HT-29 (cell line): ENCODE measurements around the gene KRTAP4-16. TPM values are rescaled to one million over a fixed set of nuclear protein-coding genes. Genes with fewer than 3 reads are reported as not detected.
"Not testable (repeated sequence)": the region's sequence is repeated elsewhere in the genome, so short reads cannot be mapped to it uniquely, and the experiment has no call there.

Source experiments
- DNase-seq: peaks from one replicate; pipeline ENCODE4 v3.0.0-alpha.2; 2015; ENCODE audit warnings: low spot score
- total RNA-seq: library from RNA; depleted of rRNA; stranded (reverse); fragments of >200 nt; shearing (Covaris generic); gene quantifications from 2 replicates; pipeline ENCODE4 v1.2.3, GENCODE V29; 2014; rRNA removed

KRTAP4-16 gene
- not detected in 2 replicates for total RNA-seq

DNA sequence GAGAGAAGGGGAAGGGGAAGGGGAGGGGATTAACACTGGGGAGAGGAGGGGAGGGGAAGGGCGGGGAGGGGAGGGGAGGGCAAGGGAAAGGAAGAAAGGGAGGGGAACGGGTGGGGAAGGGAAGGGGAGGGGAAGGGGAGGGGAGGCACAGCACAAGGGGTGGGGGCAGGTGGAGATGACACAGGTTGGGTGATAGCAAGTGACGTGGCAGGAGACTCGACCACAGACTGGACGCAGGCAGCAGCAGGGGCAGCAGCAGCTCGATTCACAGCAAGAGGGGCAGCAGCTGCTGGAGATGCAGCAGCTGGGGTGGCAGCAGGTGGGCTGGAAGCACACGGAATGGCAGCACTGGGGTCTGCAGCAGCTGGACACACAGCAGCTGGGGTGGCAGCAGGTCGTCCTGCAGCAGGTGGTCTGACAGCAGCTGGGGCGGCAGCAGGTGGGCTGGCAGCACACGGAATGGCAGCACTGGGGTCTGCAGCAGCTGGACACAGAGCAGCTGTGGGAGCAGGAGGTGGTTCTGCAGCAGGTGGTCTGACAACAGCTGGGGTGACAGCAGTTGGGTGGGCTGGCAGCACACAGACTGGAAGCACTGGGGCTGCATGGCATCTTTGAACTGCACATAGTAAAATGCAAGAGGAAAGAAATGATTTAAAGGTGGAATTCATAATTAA, at the start of gene KRTAP4-16:
KRTAP4-16 (minus strand) TSS at position 624 of the 674 bp plus-strand sequence; CDS start at position 624, 0 bp downstream.
- no peak for DNase-seq

DNA sequence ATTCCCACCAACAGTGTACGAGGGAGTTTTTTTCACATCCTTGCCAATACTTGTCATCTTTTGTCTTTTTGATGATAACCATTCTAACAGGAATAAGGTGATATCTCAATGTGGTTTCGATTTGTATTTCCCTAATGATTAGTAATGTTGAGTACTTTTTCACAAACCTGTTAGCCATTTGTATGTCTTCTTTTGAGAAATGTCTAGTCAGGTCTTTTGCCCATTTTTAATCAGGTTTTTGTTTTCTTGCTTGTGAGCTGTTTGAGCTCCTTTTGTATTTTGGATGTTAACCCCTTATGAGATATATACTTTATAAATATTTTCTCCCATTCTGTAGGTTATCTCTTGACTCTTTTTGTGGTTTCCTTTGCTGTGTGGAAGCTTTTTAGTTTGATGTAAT, 49.5 kb upstream of the KRTAP4-16 start:
- DNase-seq, result no peak

DNA sequence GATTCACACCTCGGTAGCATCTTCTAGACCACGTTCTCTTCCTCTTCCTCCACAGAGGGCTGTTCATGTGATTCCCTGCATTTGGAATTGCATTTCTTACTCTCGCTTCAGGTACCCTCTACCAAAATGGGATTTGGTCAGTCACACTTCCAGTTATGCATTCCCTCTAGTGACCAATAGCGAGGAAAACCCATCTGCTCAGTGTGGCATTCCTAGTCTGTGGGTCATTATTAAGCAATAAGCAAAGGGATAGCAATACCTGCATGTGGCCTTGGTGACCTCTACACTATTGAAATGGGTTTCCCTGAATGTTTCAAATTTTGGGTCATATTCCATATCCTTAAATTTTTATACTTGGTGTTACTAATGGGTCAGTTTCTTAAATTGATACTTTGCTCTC, 48.0 kb upstream of the KRTAP4-16 start:
- DNase-seq, result no peak

DNA sequence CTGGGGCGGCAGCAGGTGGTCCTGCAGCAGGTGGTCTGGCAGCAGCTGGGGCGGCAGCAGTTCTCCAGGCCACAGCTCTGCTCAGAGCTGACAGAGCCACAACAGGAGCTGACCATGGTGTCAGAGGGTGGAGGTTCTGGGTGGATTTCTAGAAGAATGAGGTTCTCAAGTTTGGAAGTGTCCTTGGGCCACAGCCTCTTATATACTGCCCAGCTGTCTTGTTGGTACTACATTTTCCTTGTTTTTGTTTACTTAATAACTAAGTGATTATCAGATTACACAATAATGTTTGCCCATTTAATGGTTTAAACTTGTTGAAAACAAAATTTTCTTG, 47.6 kb upstream of the KRTAP4-16 start, which contains the start of gene KRTAP4-5:
KRTAP4-5 (minus strand) TSS at position 174 of the 334 bp plus-strand sequence; CDS start at position 116, 58 bp downstream.
- no peak for DNase-seq

DNA sequence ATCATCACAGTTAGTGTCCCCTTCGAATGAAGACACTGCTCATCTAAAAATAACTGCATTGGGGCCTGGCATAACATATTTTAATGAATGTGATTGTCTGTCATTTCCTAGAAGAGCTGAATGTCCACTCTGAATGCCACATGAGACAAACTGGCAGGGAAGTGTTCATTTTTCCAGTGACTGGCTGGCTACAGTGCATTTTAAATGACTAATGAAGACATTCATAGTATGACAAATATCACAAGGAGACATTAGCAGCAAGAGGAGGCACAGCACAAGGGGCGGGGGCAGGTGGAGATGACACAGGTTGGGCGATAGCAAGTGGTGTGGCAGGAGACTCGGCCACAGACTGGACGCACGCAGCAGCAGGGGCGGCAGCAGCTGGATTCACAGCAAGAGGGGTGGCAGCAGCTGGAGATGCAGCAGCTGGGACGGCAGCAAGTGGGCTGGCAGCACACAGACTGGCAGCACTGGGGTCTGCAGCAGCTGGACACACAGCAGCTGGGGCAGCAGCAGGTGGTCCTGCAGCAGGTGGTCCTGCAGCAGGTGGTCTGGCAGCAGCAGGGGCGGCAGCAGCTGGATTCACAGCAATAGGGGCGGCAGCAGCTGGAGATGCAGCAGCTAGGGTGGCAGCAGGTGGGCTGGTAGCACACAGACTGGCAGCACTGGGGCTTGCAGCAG, 47.1 kb upstream of the KRTAP4-16 start:
- not testable (repeated sequence) for DNase-seq

DNA sequence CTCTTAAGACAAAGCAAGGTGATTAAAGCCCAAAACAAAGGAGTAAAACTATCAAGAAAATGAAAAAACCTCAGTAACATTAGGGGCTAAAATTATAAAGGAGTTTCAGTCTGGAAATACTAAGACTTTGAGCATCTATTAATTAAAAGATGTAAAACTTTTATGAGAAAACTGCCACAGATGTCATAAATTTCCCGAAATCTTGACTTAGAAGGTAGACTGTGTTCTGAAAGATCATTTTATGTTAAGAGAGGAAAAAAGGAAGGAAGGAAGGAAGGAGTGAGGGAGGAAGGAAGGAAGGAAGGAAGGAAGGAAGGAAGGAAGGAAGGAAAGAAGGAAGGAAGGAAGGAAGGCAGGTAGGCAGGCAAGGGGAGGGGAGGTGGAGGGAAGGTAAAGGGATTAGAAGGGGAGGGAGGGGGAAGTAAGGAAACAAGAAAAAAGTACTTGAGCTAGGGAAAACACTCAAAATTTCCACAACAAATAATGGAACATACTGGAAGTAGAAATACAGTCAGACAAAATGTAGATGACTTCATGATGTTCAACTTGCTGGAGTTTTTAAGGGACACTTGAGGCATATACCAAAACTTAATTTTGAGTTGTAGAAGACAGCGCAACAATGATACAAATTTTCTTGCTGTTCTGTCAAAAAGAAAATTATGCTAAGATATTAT, 45.7 kb upstream of the KRTAP4-16 start:
- no peak for DNase-seq

DNA sequence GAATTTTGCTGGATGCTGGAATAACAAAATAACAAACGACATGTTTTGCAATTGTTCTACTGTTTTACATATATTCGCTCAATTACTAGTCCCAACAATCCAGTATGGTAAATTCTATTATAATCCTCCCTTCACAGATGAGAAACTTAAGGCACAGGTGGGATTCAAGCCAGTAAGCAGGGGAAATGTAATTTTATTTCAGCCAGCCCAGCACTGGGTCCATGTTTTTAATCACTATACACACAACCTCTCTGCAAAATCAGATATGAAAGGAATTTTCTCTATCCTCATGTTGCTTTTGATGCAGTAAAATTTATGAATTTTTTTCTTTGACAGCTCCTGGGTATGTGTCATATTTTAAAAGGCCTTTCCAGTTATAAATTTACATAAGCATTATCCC, 43.3 kb upstream of the KRTAP4-16 start:
- no peak for DNase-seq

DNA sequence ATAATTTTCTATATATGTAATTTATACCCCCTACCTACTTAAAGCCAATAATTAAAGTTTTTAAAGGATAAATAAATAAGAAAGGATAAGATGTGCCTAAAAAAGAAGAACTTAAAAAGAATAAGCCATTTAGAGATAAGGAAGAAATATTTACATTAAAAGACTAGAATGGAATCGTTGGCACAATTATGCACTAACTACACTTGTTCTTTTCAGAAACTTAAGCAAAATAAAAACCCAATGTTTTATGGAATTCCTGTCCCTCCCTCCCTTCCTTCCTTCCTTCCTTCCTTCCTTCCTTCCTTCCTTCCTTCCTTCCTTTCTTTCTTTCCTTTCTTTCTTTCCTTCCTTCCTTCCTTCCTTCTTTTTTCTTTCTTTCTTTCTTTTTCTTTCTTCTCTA, 42.8 kb upstream of the KRTAP4-16 start:
- DNase-seq, result no peak

DNA sequence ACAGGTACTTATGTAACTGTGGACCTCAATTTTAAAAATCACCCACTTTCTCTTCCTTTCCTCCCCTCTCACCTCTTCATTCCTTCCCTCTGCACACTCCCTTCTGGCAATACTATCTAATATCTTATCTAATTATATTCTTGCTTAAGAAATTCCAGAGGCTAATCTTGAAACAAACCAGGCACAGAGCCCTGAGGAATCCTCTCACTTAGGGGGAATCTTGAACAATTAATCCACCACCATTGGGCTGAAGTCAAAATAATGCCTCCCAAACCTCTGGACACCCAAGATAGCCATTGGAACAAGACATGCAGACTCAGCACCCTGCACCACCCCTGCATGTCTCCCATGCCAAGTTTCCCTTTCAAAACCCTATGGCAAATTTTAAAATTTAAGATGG, 39.4 kb upstream of the KRTAP4-16 start:
- no peak for DNase-seq

DNA sequence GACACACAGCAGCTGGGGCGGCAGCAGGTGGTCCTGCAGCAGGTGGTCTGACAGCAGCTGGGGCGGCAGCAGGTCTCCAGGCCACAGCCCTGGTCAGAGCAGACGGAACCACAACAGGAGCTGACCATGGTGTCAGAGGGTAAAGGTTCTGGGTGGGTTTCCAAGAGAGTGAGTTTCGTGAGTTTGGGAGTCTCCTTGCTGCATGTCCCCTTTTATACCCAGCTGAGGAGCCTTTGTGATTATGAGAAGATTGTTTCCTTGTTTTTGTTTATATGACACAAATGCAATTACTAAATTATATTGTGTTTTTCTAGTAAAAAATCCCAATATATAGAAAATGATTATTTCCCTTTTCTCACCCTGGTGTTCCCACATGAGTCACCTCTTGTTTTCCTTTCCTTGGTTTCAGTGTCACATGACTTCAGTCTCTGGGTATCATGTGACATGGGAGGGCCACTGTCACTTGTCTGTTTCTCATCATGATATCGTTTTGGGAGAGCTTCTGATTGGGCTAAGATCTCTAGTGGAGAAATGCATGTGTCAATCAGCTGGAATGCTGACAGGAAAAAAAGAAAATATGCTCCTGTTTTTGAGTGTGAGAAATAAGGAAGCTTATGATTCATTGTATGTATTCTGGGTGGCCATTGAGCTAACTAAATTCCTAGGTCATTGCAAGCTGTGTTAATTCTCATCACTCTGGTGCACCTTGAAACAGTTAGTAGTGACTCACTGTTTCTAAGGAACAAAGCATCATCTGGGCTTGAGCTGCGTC, 38.5 kb upstream of the KRTAP4-16 start, which contains the start of gene KRTAP4-6:
KRTAP4-6 (minus strand) TSS at position 185 of the 772 bp plus-strand sequence; CDS start at position 128, 57 bp downstream.
- no peak for DNase-seq

DNA sequence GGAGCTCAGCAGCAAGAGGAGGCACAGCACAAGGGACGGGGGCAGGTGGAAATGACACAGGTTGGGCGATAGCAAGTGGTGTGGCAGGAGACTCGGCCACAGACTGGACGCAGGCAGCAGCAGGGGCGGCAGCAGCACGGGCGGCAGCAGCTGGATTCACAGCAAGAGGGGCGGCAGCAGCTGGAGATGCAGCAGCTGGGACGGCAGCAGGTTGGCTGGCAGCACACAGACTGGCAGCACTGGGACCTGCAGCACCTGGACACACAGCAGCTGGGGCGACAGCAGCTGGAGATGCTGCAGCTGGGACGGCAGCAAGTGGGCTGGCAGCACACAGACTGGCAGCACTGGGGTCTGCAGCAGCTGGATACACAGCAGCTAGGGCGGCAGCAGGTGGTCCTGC, 37.9 kb upstream of the KRTAP4-16 start:
- DNase-seq, result not testable (repeated sequence)

DNA sequence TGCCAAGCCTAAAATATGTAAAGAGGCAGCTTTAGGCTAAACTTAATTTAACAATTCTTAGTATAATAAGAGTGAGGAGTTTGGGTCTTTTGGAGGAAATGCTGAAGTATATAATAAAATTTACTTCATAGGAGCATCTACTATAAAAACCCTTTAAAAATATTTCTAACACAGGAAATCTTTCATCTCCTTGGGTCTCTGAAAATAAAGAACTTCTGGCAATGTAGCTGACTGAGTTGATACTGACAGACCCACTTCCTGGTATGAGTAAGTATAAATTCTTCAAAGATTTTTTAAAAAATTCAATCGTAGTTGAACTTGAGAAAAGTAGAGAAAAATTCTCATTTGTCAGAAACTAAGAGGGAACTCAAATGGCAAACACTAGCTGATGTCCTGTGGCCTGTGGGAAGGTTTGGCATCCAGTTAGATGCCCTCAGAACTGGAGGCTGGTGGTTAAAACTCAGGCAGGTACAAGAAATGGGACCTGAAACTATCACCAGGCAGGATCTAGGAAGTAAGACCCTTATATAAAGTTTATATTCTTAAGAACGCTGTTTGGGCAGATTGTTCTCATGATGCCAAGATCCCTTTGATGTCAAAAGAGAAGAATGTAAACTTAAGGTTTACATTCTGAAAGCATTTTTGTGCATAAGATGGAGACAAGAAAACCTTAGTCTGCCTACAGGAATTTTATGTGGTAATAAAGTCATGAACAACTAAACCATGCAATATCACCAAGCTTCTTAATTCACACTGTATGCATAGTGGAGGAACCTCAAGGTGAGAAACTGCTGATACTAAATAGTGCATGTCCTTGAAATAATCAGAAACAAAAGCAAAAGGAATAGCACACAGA, 32.1 kb upstream of the KRTAP4-16 start:
- DNase-seq, result no peak

DNA sequence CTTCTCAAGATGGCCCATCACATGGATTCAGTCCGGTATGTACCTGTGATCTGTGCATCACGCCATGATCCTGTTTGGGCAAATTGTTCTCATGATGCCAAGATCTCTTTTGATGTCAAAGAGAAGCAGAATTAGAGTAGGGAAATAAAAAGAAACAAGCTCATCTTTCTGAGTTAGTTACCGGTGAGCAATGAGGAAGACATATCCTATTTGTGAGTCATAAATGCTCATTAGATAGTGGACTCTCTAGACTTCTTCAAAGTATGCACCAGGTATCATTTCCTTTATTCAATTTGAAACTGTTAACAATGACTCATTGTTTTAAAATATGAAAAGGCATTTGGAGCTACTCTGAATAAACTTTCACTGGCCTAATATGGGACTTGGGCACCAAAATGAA, 30.0 kb upstream of the KRTAP4-16 start:
- no peak for DNase-seq

DNA sequence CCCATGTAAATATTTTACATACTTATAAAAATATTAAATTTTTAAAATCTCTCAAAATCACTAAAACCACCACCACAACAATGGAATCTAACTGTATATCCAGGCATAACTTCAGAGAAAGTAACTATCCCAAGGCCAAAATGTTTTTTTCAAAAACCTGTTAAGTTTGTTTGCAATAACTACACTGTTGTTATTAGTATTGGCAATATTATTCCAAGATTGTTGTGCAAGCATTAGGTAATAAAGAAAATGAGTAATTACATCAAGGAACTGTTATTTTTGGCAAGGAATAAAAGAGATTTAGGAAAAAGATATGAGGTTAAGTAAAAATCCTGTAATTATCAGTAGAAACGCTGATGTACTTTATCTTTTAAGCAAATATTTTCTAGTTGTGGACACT, 25.4 kb upstream of the KRTAP4-16 start:
- DNase-seq, result no peak

DNA sequence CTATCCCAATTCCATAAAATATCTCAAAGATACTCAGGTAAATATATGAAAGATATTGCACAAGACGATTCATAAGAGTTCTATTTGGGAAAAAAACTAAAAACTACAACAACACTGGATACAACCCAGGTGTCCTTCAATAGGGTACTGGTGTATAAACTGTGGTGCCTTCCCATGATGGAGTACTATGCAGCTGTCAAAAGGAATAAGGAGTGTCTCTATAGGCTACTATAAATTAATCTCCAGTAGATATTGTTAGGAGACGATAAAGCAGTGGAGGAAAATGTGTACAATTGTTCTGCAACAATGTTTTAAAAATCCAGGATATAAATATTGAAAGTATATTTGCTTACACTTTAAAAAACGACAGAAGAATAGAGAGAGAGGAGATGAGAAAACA, 24.4 kb upstream of the KRTAP4-16 start:
- no peak for DNase-seq

DNA sequence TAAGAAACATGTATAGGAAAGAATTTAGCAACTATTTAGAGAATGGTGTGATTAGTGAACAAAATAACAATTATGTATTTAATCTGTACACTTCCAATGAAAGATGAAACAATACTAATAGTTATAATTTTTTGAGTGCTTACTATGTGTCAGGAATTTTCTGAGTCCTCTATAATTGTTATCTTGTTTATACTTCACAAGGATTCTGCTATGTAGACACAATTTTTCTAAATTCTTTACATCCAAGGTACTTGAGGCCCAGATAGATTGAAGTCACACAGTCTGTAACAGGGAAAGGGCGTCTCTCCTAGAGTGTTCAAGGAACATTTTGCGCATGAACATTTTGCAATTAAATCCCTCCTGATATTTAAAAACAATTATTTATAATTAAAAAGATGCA, 23.1 kb upstream of the KRTAP4-16 start:
- DNase-seq, result no peak

DNA sequence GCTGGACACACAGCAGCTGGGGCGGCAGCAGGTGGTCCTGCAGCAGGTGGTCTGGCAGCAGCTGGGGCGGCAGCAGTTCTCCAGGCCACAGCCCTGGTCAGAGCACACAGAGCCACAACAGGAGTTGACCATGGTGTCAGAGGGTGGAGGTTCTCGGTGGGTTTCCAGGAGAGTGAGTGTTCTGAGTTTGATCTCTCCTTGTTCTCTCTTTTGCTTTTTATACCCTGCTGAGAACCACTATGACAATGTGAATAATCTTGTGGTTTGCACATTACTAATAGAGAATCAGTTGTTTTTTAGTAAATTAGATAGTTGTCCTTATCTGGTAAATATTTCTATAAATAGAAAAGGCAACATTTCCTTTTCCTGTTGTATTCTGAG, 22.0 kb upstream of the KRTAP4-16 start, which contains the start of gene KRTAP4-12:
KRTAP4-12 (minus strand) TSS at position 192 of the 381 bp plus-strand sequence; CDS start at position 132, 60 bp downstream.
- DNase-seq, result not testable (repeated sequence)

DNA sequence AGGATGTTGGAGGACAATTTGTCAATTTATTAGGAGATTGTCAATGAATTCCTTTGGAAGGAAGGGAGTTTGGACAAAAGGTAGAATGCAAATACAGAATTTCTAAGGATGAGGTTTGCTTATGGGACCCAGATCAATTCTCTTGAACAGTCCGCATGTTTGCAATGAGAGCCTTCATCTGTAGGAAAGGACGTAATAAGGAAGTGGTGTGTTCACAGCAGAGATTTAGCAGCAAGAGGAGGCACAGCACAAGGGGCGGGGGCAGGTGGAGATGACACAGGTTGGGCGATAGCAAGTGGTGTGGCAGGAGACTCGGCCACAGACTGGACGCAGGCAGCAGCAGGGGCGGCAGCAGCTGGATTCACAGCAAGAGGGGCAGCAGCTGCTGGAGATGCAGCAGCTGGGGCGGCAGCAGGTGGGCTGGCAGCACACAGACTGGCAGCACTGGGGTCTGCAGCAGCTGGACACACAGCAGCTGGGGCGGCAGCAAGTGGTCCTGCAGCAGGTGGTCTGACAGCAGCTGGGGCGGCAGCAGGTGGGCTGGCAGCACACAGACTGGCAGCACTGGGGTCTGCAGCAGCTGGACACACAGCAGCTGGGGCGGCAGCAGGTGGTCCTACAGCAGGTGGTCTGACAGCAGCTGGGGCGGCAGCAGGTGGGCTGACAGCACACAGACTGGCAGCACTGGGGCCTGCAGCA, 21.4 kb upstream of the KRTAP4-16 start:
- not testable (repeated sequence) for DNase-seq

DNA sequence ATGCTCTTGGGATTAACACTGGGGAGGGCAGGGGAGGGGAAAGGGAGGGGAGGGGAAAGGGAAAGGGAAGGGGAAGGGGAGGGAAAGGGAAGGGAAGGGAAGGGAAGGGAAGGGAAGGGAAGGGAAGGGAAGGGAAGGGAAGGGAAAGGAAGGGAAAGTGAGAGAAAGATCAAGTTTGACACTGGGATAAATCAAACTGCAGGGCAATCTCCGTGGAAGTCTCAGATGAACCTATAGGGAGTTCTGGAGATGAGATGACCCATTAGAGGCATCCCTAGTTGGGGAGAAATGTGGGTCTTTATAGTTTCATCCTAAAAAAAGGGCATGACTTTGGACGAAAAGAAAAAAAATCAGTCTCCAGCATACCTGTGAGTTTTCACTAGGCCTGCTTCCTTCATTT, 19.7 kb upstream of the KRTAP4-16 start:
- DNase-seq, result no peak
